Neural progenitor cell (in vitro differentiated cells): ENCODE measurements around the gene GSTM4. TPM values are rescaled to one million over a fixed set of nuclear protein-coding genes. Genes with fewer than 3 reads are reported as not detected.
A peak's percentile ranks its signal among the peaks of the same experiment; 100 is the strongest.
"Not testable (repeated sequence)": the region's sequence is repeated elsewhere in the genome, so short reads cannot be mapped to it uniquely, and the experiment has no call there.

Experiments used
- DNase-seq: peaks from one replicate; pipeline ENCODE4 v3.0.0-alpha.2; 2016; ENCODE audit warnings: low spot score
- H2AFZ ChIP-seq: fragments of 200-600 bp; sonication (generic); replicated peaks from 2 replicates; pipeline ENCODE4 v1.6.1; 2016; ENCODE audit warnings: antibody characterized with exemption
- H3F3A ChIP-seq: fragments of 200-600 bp; sonication (generic); 2 replicates; pipeline ENCODE4 v1.6.1; 2016; ENCODE audit warnings: antibody characterized with exemption, low read depth
- H3K27ac ChIP-seq: fragments of 200-600 bp; sonication (generic); 2 replicates; pipeline ENCODE4 v1.5.1; 2016; ENCODE audit warnings: mild to moderate bottlenecking
- H3K27me3 ChIP-seq: fragments of 200-600 bp; sonication (generic); 2 replicates; pipeline ENCODE4 v1.6.1; 2016; ENCODE audit warnings: mild to moderate bottlenecking, moderate library complexity
- H3K36me3 ChIP-seq: fragments of 200-600 bp; sonication (generic); 2 replicates; pipeline ENCODE4 v1.5.1; 2016
- H3K4me1 ChIP-seq: fragments of 200-600 bp; sonication (generic); 2 replicates; pipeline ENCODE4 v1.6.1; 2016; ENCODE audit warnings: mixed run types
- H3K4me2 ChIP-seq: fragments of 200-600 bp; sonication (generic); 2 replicates; pipeline ENCODE4 v1.6.1; 2016
- H3K4me3 ChIP-seq: fragments of 200-600 bp; sonication (generic); 2 replicates; pipeline ENCODE4 v1.5.1; 2016
- H3K79me2 ChIP-seq: fragments of 200-600 bp; sonication (generic); 2 replicates; pipeline ENCODE4 v1.6.1; 2016; ENCODE audit warnings: low read depth
- H3K9ac ChIP-seq: fragments of 200-600 bp; sonication (generic); 2 replicates; pipeline ENCODE4 v1.6.1; 2016
- H3K9me3 ChIP-seq: fragments of 200-600 bp; sonication (generic); 2 replicates; pipeline ENCODE4 v1.5.1; 2016; ENCODE audit warnings: low read depth
- H4K20me1 ChIP-seq: fragments of 200-600 bp; sonication (generic); 2 replicates; pipeline ENCODE4 v1.6.1; 2016; ENCODE audit warnings: low read depth
- H3K27ac Mint-ChIP-seq: 3 replicates; pipeline ENCODE4 v1.8.0; 2021; ENCODE audit warnings: mixed read lengths
- H3K27me3 Mint-ChIP-seq: 2 replicates; pipeline ENCODE4 v1.8.0; 2022; ENCODE audit warnings: low read depth, mild to moderate bottlenecking, inconsistent platforms, moderate library complexity, mixed read lengths; ENCODE audit not compliant: insufficient read depth
- H3K36me3 Mint-ChIP-seq: 3 replicates; pipeline ENCODE4 v1.8.0; 2021; ENCODE audit warnings: mixed read lengths
- H3K4me1 Mint-ChIP-seq: 3 replicates; pipeline ENCODE4 v1.8.0; 2021; ENCODE audit warnings: mixed read lengths
- H3K4me3 Mint-ChIP-seq: 3 replicates; pipeline ENCODE4 v1.8.0; 2021; ENCODE audit warnings: mild to moderate bottlenecking, moderate library complexity, mixed read lengths
- H3K9me3 Mint-ChIP-seq: 3 replicates; pipeline ENCODE4 v1.8.0; 2020; ENCODE audit warnings: mixed read lengths
- EZH2 ChIP-seq: fragments of 200-600 bp; sonication (generic); IDR thresholded peaks from 2 replicates; pipeline ENCODE4 v1.6.1; 2017; ENCODE audit warnings: antibody characterized with exemption, mild to moderate bottlenecking, moderate library complexity
- EZH2phosphoT487 ChIP-seq: fragments of 200-600 bp; sonication (generic); IDR thresholded peaks from 2 replicates; pipeline ENCODE4 v1.6.1; 2017; ENCODE audit warnings: antibody characterized with exemption
- total RNA-seq: library from RNA; depleted of rRNA; stranded (reverse); fragments of >200 nt; gene quantifications from 2 replicates; pipeline ENCODE4 v1.2.3, GENCODE V29; 2015; ENCODE audit warnings: low replicate concordance
- TF ChIP-seq, protein P1 (sequence below): fragments of 200-600 bp; sonication (generic); IDR thresholded peaks from 2 replicates; pipeline ENCODE4 v1.5.1; 2017; ENCODE audit warnings: antibody characterized with exemption, mild to moderate bottlenecking

Gene GSTM4
- total RNA-seq, 1 donor from 2014 or later = 4.3 TPM

GRCh38 chr1:109667452-109668122 lies 11.7 kb downstream of the GSTM4 start, which contains the start of gene GSTM2:
TSS of gene GSTM2 (plus strand) at chr1:109668057. CDS start at chr1:109668116, 59 bp downstream.
- peak within 1 kb of the TSS; percentile 75 for H3K4me2 ChIP-seq
- H3K36me3 Mint-ChIP-seq = peaks cover 5% of the 10 kb centered on the region
- peaks cover 4% of the 10 kb centered on the region for H3K9me3 Mint-ChIP-seq
- H3K27ac ChIP-seq = no peak within 1 kb of the TSS
- peak within 1 kb of the TSS; percentile 84 for H3K4me3 Mint-ChIP-seq
- no peaks in the 10 kb centered on the region for H3K9me3 ChIP-seq
- peak within 1 kb of the TSS; percentile 66 for H2AFZ ChIP-seq
- no peaks in the 10 kb centered on the region for H4K20me1 ChIP-seq
- no peaks in the 10 kb centered on the region for H3K27me3 ChIP-seq
- H3K79me2 ChIP-seq = no peaks in the 10 kb centered on the region
- H3K9ac ChIP-seq = no peak within 1 kb of the TSS
- peaks cover 6% of the 10 kb centered on the region for H3K4me1 ChIP-seq
- H3K27me3 Mint-ChIP-seq = peaks cover 2% of the 10 kb centered on the region
- H3K4me1 Mint-ChIP-seq = peaks cover 12% of the 10 kb centered on the region
- TF ChIP-seq EZH2 (no peak), EZH2phosphoT487 (no peak)
- TF ChIP-seq, protein P1, sequence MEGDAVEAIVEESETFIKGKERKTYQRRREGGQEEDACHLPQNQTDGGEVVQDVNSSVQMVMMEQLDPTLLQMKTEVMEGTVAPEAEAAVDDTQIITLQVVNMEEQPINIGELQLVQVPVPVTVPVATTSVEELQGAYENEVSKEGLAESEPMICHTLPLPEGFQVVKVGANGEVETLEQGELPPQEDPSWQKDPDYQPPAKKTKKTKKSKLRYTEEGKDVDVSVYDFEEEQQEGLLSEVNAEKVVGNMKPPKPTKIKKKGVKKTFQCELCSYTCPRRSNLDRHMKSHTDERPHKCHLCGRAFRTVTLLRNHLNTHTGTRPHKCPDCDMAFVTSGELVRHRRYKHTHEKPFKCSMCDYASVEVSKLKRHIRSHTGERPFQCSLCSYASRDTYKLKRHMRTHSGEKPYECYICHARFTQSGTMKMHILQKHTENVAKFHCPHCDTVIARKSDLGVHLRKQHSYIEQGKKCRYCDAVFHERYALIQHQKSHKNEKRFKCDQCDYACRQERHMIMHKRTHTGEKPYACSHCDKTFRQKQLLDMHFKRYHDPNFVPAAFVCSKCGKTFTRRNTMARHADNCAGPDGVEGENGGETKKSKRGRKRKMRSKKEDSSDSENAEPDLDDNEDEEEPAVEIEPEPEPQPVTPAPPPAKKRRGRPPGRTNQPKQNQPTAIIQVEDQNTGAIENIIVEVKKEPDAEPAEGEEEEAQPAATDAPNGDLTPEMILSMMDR = no peak
- no peaks in the 10 kb centered on the region for H3F3A ChIP-seq
- no peaks in the 10 kb centered on the region for H3K36me3 ChIP-seq
- DNase-seq = peak; percentile 95
- peak within 1 kb of the TSS; percentile 64 for H3K27ac Mint-ChIP-seq
- H3K4me3 ChIP-seq = peak within 1 kb of the TSS; percentile 56

DNA sequence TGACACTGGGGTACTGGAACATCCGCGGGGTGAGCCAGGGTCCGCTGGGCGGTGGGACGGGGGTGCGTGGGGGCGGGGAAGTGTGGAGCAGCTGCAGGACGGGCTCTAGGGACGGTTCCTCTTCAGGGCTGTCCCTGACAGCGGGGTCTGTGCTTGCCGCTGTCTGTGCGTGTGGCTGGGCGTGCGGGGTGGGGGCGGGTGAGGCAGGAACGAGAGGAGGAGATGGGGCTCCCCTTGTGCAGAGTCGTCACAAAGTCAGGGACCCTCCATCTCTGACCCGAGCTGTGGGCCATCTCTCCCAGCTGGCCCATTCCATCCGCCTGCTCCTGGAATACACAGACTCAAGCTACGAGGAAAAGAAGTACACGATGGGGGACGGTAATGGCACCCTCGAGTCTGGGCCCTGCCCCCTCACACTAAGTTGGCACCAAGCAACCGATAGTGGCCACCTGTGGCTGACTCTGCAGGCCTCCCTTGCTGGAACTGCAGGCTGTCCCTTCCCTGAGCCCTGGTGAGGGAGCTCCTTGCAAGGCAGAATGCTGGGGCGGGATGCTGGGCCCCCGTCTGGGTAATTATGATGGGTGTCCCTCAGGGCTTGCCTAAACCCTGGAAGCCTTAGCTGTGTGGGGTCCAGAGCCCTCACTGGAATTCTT lies 12.3 kb downstream of the GSTM4 start:
- H3K4me1 ChIP-seq = peaks cover 6% of the 10 kb centered on the region
- peak overlapping the region; percentile 66 for H2AFZ ChIP-seq
- peak overlapping the region; percentile 84 for H3K4me3 Mint-ChIP-seq
- no peaks in the 10 kb centered on the region for H3K27me3 ChIP-seq
- H3K9ac ChIP-seq = no peak overlapping the region
- no peaks in the 10 kb centered on the region for H3K36me3 ChIP-seq
- H3F3A ChIP-seq = no peaks in the 10 kb centered on the region
- H3K79me2 ChIP-seq = no peaks in the 10 kb centered on the region
- no peaks in the 10 kb centered on the region for H4K20me1 ChIP-seq
- H3K4me2 ChIP-seq = peak overlapping the region; percentile 75
- H3K9me3 Mint-ChIP-seq = peaks cover 4% of the 10 kb centered on the region
- H3K4me3 ChIP-seq = peak overlapping the region; percentile 56
- TF ChIP-seq EZH2 (no peak), EZH2phosphoT487 (no peak)
- TF ChIP-seq, protein P1 = no peak
- H3K27ac Mint-ChIP-seq = peak overlapping the region; percentile 64
- no peak for DNase-seq
- H3K27ac ChIP-seq = no peak overlapping the region
- H3K9me3 ChIP-seq = no peaks in the 10 kb centered on the region
- H3K4me1 Mint-ChIP-seq = peaks cover 12% of the 10 kb centered on the region
- peaks cover 2% of the 10 kb centered on the region for H3K27me3 Mint-ChIP-seq
- peaks cover 5% of the 10 kb centered on the region for H3K36me3 Mint-ChIP-seq

DNA sequence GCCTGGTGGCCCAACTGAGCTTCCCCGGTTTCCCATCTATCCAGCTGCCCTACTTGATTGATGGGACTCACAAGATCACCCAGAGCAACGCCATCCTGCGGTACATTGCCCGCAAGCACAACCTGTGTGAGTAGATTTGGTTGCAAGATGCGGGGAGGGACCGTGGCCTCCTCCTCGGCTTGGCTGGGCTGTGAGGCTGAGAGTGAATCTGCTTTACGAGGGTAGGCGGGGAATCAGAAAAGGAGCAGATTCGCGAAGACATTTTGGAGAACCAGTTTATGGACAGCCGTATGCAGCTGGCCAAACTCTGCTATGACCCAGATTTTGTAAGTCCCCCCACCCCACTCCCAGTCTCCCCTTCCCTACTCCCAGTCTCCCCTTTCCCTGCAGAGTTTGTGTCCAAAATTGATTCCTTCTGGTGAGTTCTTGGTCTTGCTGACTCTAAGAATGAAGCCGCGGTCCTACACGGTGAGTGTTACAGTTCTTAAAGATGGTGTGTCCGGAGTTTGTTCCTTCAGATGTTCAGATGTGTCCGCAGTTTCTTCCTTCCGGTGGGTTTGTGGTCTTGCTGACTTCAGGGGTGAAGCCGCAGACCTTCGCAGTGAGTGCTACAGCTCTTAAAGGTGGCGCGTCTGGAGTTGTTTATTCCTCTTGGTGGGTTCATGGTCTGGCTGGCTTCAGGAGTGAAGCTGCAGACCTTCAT lies 13.5 kb downstream of the GSTM4 start:
- peaks cover 6% of the 10 kb centered on the region for H3K4me1 ChIP-seq
- Mint-ChIP-seq H3K9me3 (peaks cover 4% of the 10 kb centered on the region), H3K36me3 (peaks cover 5% of the 10 kb centered on the region), H3K4me3 (peak overlapping the region; percentile 65), H3K27ac (peak overlapping the region; percentile 34), H3K4me1 (peaks cover 12% of the 10 kb centered on the region), H3K27me3 (peaks cover 2% of the 10 kb centered on the region)
- no peaks in the 10 kb centered on the region for H3K79me2 ChIP-seq
- DNase-seq = no peak
- H3K27ac ChIP-seq = no peak overlapping the region
- H4K20me1 ChIP-seq = no peaks in the 10 kb centered on the region
- no peaks in the 10 kb centered on the region for H3K36me3 ChIP-seq
- H3K27me3 ChIP-seq = no peaks in the 10 kb centered on the region
- H3K4me2 ChIP-seq = no peak overlapping the region
- no peak for TF ChIP-seq EZH2
- H2AFZ ChIP-seq = no peak overlapping the region
- no peak overlapping the region for H3K9ac ChIP-seq
- no peaks in the 10 kb centered on the region for H3F3A ChIP-seq
- H3K4me3 ChIP-seq = no peak overlapping the region
- no peaks in the 10 kb centered on the region for H3K9me3 ChIP-seq

DNA sequence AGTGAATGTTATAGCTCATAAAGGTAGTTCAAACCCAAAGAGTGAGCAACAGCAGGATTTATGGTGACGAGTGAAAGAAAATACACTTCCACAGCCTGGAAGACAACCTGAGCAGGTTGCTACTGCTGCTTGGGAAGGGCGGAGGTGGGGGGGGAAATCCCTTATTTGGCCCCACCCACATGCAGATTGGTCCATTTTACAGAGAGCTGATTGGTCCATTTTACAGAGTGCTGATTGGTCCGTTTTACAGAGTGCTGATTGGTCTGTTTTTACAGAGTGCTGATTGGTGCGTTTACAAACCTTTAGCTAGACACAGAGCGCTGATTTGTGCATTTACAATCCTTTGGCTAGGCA lies 14.0 kb downstream of the GSTM4 start:
- not testable (repeated sequence) for H3K36me3 ChIP-seq, H3K4me3 Mint-ChIP-seq, H3K27ac Mint-ChIP-seq

More for the DNA sequence above, 14.0 kb downstream of the GSTM4 start:
- not testable (repeated sequence) for H3K79me2 ChIP-seq, H3K36me3 Mint-ChIP-seq, H3K27me3 Mint-ChIP-seq, H3K27ac ChIP-seq, H2AFZ ChIP-seq, H3K4me1 ChIP-seq, H3F3A ChIP-seq, H3K9me3 ChIP-seq, H3K4me3 ChIP-seq, DNase-seq, H3K4me2 ChIP-seq, H4K20me1 ChIP-seq, H3K9me3 Mint-ChIP-seq, H3K27me3 ChIP-seq, H3K9ac ChIP-seq
- H3K4me1 Mint-ChIP-seq = peaks cover 12% of the 10 kb centered on the region
